HepG2 (cell line): ENCODE measurements around the gene PADI2. TPM values are rescaled to one million over a fixed set of nuclear protein-coding genes. Genes with fewer than 3 reads are reported as not detected.

Experiments
- AHDC1 ChIP-seq: sonication (generic); formaldehyde crosslinking; IDR thresholded peaks from 2 replicates; pipeline ENCODE4 v1.5.1; 2020; ENCODE audit warnings: mild to moderate bottlenecking, missing genetic modification reagents, borderline replicate concordance
- CBFB ChIP-seq: sonication (generic); formaldehyde crosslinking; IDR thresholded peaks from 2 replicates; pipeline ENCODE4 v1.4.0; 2020; ENCODE audit warnings: missing genetic modification reagents
- EED ChIP-seq: sonication (generic); formaldehyde crosslinking; IDR thresholded peaks from 2 replicates; pipeline ENCODE4 v1.5.0; 2020; ENCODE audit warnings: mild to moderate bottlenecking, missing genetic modification reagents
- HOXD1 ChIP-seq: sonication (generic); formaldehyde crosslinking; IDR thresholded peaks from 2 replicates; pipeline ENCODE4 v1.5.0; 2020; ENCODE audit warnings: missing genetic modification reagents
- KMT2B ChIP-seq: IDR thresholded peaks from 2 replicates; pipeline ENCODE4 v1.6.1; 2016; ENCODE audit warnings: missing genetic modification reagents, missing compliant biosample characterization
- MAZ ChIP-seq, 2 experiments: sonication (generic) in 1 of 2; formaldehyde crosslinking in 1 of 2; IDR thresholded peaks; 2 replicates each; pipeline versions ENCODE4 v1.5.0 to v1.6.1; 2012 to 2020; ENCODE audit warnings: low read depth in 2 of 2, mild to moderate bottlenecking in 2 of 2, borderline replicate concordance in 1 of 2, improper control_type of control experiment in 1 of 2, low read length in 1 of 2, missing genetic modification reagents in 1 of 2, moderate library complexity in 1 of 2
- MEIS1 ChIP-seq: sonication (generic); formaldehyde crosslinking; IDR thresholded peaks from 2 replicates; pipeline ENCODE4 v1.9.0; 2021; ENCODE audit warnings: mild to moderate bottlenecking, missing genetic modification reagents, moderate library complexity, borderline replicate concordance
- MXD1 ChIP-seq: sonication (generic); formaldehyde crosslinking; IDR thresholded peaks from 2 replicates; pipeline ENCODE4 v1.4.0; 2020; ENCODE audit warnings: mild to moderate bottlenecking, missing genetic modification reagents
- RARA ChIP-seq: IDR thresholded peaks from 2 replicates; pipeline ENCODE4 v1.6.1; 2016; ENCODE audit warnings: missing genetic modification reagents, missing compliant biosample characterization
- ZBTB40 ChIP-seq, 2 experiments: fragments of 450-650 bp in 1 of 2; sonication (generic) in 1 of 2; formaldehyde crosslinking in 1 of 2; IDR thresholded peaks; 2 replicates each; pipeline versions ENCODE4 v1.6.1 to v1.8.0; 2016 to 2022; ENCODE audit warnings: antibody characterized with exemption in 1 of 2, mild to moderate bottlenecking in 1 of 2, missing genetic modification reagents in 1 of 2
- ZFP1 ChIP-seq: IDR thresholded peaks from 2 replicates; pipeline ENCODE4 v1.6.1; 2016
- ZFP36L1 ChIP-seq: sonication (generic); formaldehyde crosslinking; IDR thresholded peaks from 2 replicates; pipeline ENCODE4 v1.8.0; 2022; ENCODE audit warnings: mild to moderate bottlenecking, missing genetic modification reagents, moderate library complexity
- ZNF891 ChIP-seq: sonication (generic); formaldehyde crosslinking; IDR thresholded peaks from 2 replicates; pipeline ENCODE4 v1.5.0; 2020; ENCODE audit warnings: mild to moderate bottlenecking, missing genetic modification reagents
- polyA plus RNA-seq, 8 experiments: library from polyadenylated mRNA; depleted of rRNA in 3 of 8; stranded (reverse) in 7 of 8; unstranded in 1 of 8; fragments of >200 nt; fragmentation: Illumina TruSeq in 4 of 8; extraction: Trizol in 4 of 8; gene quantifications; 2 replicates each; pipeline versions ENCODE4 v1.2.1 to v1.2.3, GENCODE V29; 2011 to 2016; ENCODE audit warnings: low read depth in 4 of 8, missing spikeins in 1 of 8, mixed read lengths in 1 of 8; ENCODE audit not compliant: insufficient read depth in 1 of 8
- total RNA-seq, 5 experiments: library from RNA; depleted of rRNA; stranded (reverse); fragments of >200 nt; fragmentation: Illumina TruSeq; extraction: Trizol; gene quantifications; 2 replicates each; pipeline ENCODE4 v1.2.3, GENCODE V29; 2016; ENCODE audit warnings: low read depth in 1 of 5

Gene PADI2
- total and polyA plus RNA-seq, 2 of the 13 experiments (the other 11 are each of a cell fraction or from before 2014, with no cell fraction given) = not detected

GRCh38 chr1:17053685-17054410 lies 65.4 kb downstream of the PADI2 start, which contains the start of gene SDHB (continued):
- TF ChIP-seq AHDC1 (CRISPR knock-in tag) = peak; percentile 26; the same call in 1 of the 2 replicates
- TF ChIP-seq CBFB (CRISPR knock-in tag) = no peak
- no peak for TF ChIP-seq EED (CRISPR knock-in tag)
- TF ChIP-seq ZBTB40 (IDR thresholded peaks at IDR 0.05) = no peak
- TF ChIP-seq ZBTB40 (CRISPR knock-in tag; IDR thresholded peaks at IDR 0.05) = no peak; the same call in 1 of the 2 replicates
- TF ChIP-seq HOXD1 (CRISPR knock-in tag) = peak; percentile 65; the same call in 1 of the 2 replicates
- TF ChIP-seq MAZ (IDR thresholded peaks at IDR 0.05; ENCODE audit: borderline replicate concordance, low read depth, low read length) = no peak
- TF ChIP-seq MAZ (CRISPR knock-in tag; IDR thresholded peaks at IDR 0.05; ENCODE audit: low read depth) = peak; percentile 69; the same call in 1 of the 2 replicates
- TF ChIP-seq MXD1 (CRISPR knock-in tag) = peak; percentile 70; the same call in 1 of the 2 replicates
- TF ChIP-seq ZFP36L1 (CRISPR knock-in tag) = peak; percentile 87
- no peak for TF ChIP-seq ZFP1 (CRISPR knock-in tag)
- TF ChIP-seq KMT2B (CRISPR knock-in tag) = peak; percentile 71; the same call in 1 of the 2 replicates
- TF ChIP-seq MEIS1 (CRISPR knock-in tag) = no peak
- TF ChIP-seq RARA (CRISPR knock-in tag) = peak; percentile 34; the same call in 1 of the 2 replicates
- 0 out of 2 replicates have a peak, but pooled peaks have one; percentile 43 for TF ChIP-seq ZNF891 (CRISPR knock-in tag)
